GM12878 (cell line): Measurements from ENCODE around the gene MYRF. TPM values are rescaled to one million over a fixed set of nuclear protein-coding genes. Genes with fewer than 3 reads are reported as not detected.

Experiments used
- ATAC-seq: fragments of 200-7000 bp; cut with Tn5 transposase; 3 replicates; pipeline ENCODE4 v1.9.1; 2020; ENCODE audit warnings: mild to moderate bottlenecking, moderate library complexity
- BruUV-seq: library from RNA; stranded (reverse); fragments of 400-500 nt; replicated peaks from 2 replicates; lab custom pipeline; 2021; lab: Mats Ljungman, UMichigan
- CTCF ChIA-PET: fragments of 300-600 bp; sonication (Branson Sonifier 250); formaldehyde crosslinking; extraction: SDS; loops from one replicate; lab custom pipeline; 2021; ENCODE audit warnings: inconsistent platforms; lab: Yijun Ruan, JAX
- POLR2A ChIA-PET: fragments of 350-600 bp; formaldehyde crosslinking; extraction: SDS; loops from one replicate; lab custom pipeline; 2021; ENCODE audit warnings: inconsistent platforms; lab: Charles Lee
- RAD21 ChIA-PET: fragments of 300-600 bp; sonication (Branson Sonifier 250); formaldehyde crosslinking; loops from one replicate; lab custom pipeline; 2023; ENCODE audit warnings: antibody characterized with exemption; ENCODE audit not compliant: unreplicated experiment; lab: Charles Lee
- SMC1A ChIA-PET: fragments of 300-600 bp; sonication (Branson Sonifier 250); formaldehyde crosslinking; loops from one replicate; lab custom pipeline; 2023; ENCODE audit not compliant: unreplicated experiment, uncharacterized antibody; lab: Charles Lee
- DNase-seq: peaks from one replicate; pipeline ENCODE4 v3.0.0-alpha.2; 2011; ENCODE audit warnings: low read depth, low spot score
- FAIRE-seq: peaks from 3 replicates; lab custom pipeline; 2011; peaks lifted over from hg19 to GRCh38; lab: Jason Lieb, UNC
- H2AFZ ChIP-seq: 2 replicates; pipeline ENCODE4 v1.6.0; 2011; ENCODE audit warnings: low read depth, low read length, control low read depth; ENCODE audit not compliant: control insufficient read depth
- H3K27ac ChIP-seq: 2 replicates; pipeline ENCODE4 v1.5.1; 2011; ENCODE audit warnings: control low read depth; ENCODE audit not compliant: control insufficient read depth, insufficient read depth
- H3K27me3 ChIP-seq, 2 experiments: replicated peaks in 1 of 2; 2 replicates each; pipeline versions ENCODE4 v1.6.0 to v1.6.1; 2011; ENCODE audit warnings: low read length in 1 of 2; ENCODE audit not compliant: control insufficient read depth in 2 of 2, insufficient read depth in 2 of 2
- H3K36me3 ChIP-seq, 2 experiments: 2 replicates each; pipeline ENCODE4 v1.5.1; 2011; ENCODE audit warnings: low read length in 1 of 2; ENCODE audit not compliant: control insufficient read depth in 2 of 2, insufficient read depth in 2 of 2
- H3K4me1 ChIP-seq: 2 replicates; pipeline ENCODE4 v1.6.1; 2011; ENCODE audit warnings: mild to moderate bottlenecking, low read length, moderate library complexity, mixed read lengths; ENCODE audit not compliant: control insufficient read depth, insufficient read depth
- H3K4me2 ChIP-seq: 2 replicates; pipeline ENCODE4 v1.6.0; 2011; ENCODE audit warnings: control low read depth; ENCODE audit not compliant: control insufficient read depth, insufficient read depth
- H3K4me3 ChIP-seq: fragments of 200-600 bp; sonication (generic); 2 replicates; pipeline ENCODE4 v1.5.1; 2016
- H3K79me2 ChIP-seq: 2 replicates; pipeline ENCODE4 v1.6.0; 2011; ENCODE audit warnings: low read length; ENCODE audit not compliant: control insufficient read depth, insufficient read depth
- H3K9ac ChIP-seq: 2 replicates; pipeline ENCODE4 v1.8.0; 2011; ENCODE audit warnings: low read length, control low read depth, mixed read lengths; ENCODE audit not compliant: control insufficient read depth, insufficient read depth
- H3K9me3 ChIP-seq: replicated peaks from 3 replicates; pipeline ENCODE4 v1.5.1; 2011; ENCODE audit warnings: mild to moderate bottlenecking, low read length; ENCODE audit not compliant: control insufficient read depth, insufficient read depth
- H4K20me1 ChIP-seq: 2 replicates; pipeline ENCODE4 v1.6.0; 2011; ENCODE audit not compliant: control insufficient read depth, insufficient read depth
- EED ChIP-seq: sonication (generic); IDR thresholded peaks from 2 replicates; pipeline ENCODE4 v1.6.1; 2016; ENCODE audit warnings: antibody characterized with exemption, low read depth
- FOXK2 ChIP-seq: fragments of 450-650 bp; IDR thresholded peaks from 2 replicates; pipeline ENCODE4 v1.6.1; 2017; ENCODE audit warnings: mild to moderate bottlenecking, moderate library complexity
- SMAD5 ChIP-seq: IDR thresholded peaks from 2 replicates; pipeline ENCODE4 v1.6.1; 2016; ENCODE audit warnings: antibody characterized with exemption, low read depth
- SP1 ChIP-seq: IDR thresholded peaks from one replicate; pipeline ENCODE4 v1.6.1; 2011; ENCODE audit warnings: low read depth, low read length
- TCF3 ChIP-seq: IDR thresholded peaks from 2 replicates; pipeline ENCODE4 v1.6.1; 2012; ENCODE audit warnings: low read depth, mild to moderate bottlenecking, low read length, borderline replicate concordance; ENCODE audit not compliant: insufficient read depth
- YBX1 ChIP-seq: fragments of 450-650 bp; IDR thresholded peaks from 2 replicates; pipeline ENCODE4 v1.6.1; 2016; ENCODE audit warnings: antibody characterized with exemption
- ZNF384 ChIP-seq: IDR thresholded peaks from 2 replicates; pipeline ENCODE4 v1.6.1; 2012; ENCODE audit warnings: low read depth, mild to moderate bottlenecking, low read length, improper control_type of control experiment, borderline replicate concordance
- WGBS: methylation state at CpG from one replicate; pipeline ENCODE4 v1.1.6; 2016; ENCODE audit warnings: low lambda C conversion rate; ENCODE audit not compliant: insufficient replicate concordance, insufficient coverage; ENCODE audit errors: missing lambda C conversion rate; 5-methylcytosine and 5-hydroxymethylcytosine counted together
- in situ Hi-C: fragments of 300-500 bp; cut with MboI; formaldehyde crosslinking; loops from 9 replicates; pipeline ENCODE4 v1.14.3; 2018; ENCODE audit warnings: mixed read lengths
- intact Hi-C: fragments of 100-400 bp; cut with micrococcal nuclease; formaldehyde crosslinking; loops from one replicate; pipeline ENCODE4 v1.14.2; 2022; ENCODE audit not compliant: unreplicated experiment
- polyA plus RNA-seq, 11 experiments: library from polyadenylated mRNA; depleted of rRNA in 4 of 11; unstranded in 6 of 11; stranded (reverse) in 5 of 11; fragments of >200 nt; fragmentation: Nextera tagmentation in 4 of 11; fragmentation: Illumina TruSeq in 1 of 11; extraction: Ambion mirVana in 4 of 11; extraction: Trizol in 1 of 11; gene quantifications; 1 replicate in 1 of 11; 2 replicates in 10 of 11; pipeline versions ENCODE4 v1.2.1 to v1.2.3, GENCODE V29; 2011 to 2016; ENCODE audit warnings: inconsistent platforms in 2 of 11, missing spikeins in 2 of 11, low read depth in 1 of 11
- total RNA-seq, 4 experiments: library from RNA; depleted of rRNA in 3 of 4; stranded (reverse); fragments of >200 nt in 3 of 4; fragmentation: Illumina TruSeq in 1 of 4; extraction: Trizol in 1 of 4; gene quantifications; 2 replicates each; pipeline versions ENCODE4 v1.2.1 to v1.2.3, GENCODE V29; 2013 to 2021
- TF ChIP-seq, protein P1 (sequence below): fragments of 450-650 bp; IDR thresholded peaks from 2 replicates; pipeline ENCODE4 v1.6.1; 2018; ENCODE audit warnings: mild to moderate bottlenecking, low read depth, moderate library complexity; ENCODE audit not compliant: partially characterized antibody
- TF ChIP-seq, protein P2 (sequence below): IDR thresholded peaks from 2 replicates; pipeline ENCODE4 v1.6.1; 2012; ENCODE audit warnings: low read depth, low read length, improper control_type of control experiment
- TF ChIP-seq, protein P3 (sequence below): IDR thresholded peaks from 2 replicates; pipeline ENCODE4 v1.6.1; 2011; ENCODE audit warnings: borderline replicate concordance, low read depth, mild to moderate bottlenecking, moderate library complexity, low read length; ENCODE audit not compliant: insufficient read depth, poor library complexity, severe bottlenecking
- TF ChIP-seq, protein P4 (sequence below): fragments of 450-650 bp; IDR thresholded peaks from 2 replicates; pipeline ENCODE4 v1.6.1; 2017; ENCODE audit warnings: mild to moderate bottlenecking, moderate library complexity
- TF ChIP-seq, protein P5 (sequence below): fragments of 450-650 bp; IDR thresholded peaks from 2 replicates; pipeline ENCODE4 v1.6.1; 2017; ENCODE audit warnings: mild to moderate bottlenecking, low read depth, inconsistent platforms; ENCODE audit not compliant: poor library complexity, severe bottlenecking

Gene MYRF
- total and polyA plus RNA-seq, 10 of the 15 experiments (the other 5 are each of a cell fraction or from before 2014, with no cell fraction given): 0.27 to 15.6 (median 0.89) TPM

DNA sequence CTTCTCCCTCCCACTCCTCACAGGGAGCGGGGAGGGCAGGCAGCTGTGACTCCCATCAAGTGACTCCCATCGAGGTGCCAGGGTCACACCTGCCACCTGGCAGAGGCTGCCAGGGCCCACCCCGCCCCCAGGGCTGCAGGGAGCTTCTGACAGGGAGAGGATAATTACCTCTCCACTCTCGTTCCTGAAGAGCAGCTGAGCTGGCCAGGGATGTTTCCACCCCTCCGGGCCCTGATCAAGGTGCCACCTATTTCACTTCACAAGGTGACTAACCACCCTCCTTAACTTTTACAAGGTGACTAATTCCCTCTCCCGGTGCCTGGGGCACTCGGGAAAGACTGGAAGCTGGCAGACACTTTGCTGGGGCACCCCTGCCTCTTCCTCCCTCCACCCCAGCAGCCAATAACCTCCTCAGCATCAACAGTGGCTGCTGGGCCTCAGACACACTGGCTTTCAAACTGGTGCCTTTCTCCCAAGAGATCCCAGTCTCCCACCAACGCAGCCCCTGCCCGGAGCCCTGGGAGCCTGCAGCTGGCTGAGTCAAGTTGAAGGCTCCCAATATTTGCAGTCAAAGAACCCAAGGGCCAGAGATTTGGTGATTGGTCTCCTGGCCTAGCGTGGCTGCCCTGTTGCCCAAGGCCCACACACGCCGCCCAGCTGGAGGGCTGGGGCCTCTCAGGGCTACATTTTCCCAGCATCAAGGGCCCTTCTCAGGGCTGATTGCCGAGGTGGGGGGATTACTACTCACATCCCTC is 22.0 kb upstream of the MYRF start:
- ATAC-seq: no peak
- H3K4me2 ChIP-seq: no peak overlapping the region
- TF ChIP-seq, protein P1, sequence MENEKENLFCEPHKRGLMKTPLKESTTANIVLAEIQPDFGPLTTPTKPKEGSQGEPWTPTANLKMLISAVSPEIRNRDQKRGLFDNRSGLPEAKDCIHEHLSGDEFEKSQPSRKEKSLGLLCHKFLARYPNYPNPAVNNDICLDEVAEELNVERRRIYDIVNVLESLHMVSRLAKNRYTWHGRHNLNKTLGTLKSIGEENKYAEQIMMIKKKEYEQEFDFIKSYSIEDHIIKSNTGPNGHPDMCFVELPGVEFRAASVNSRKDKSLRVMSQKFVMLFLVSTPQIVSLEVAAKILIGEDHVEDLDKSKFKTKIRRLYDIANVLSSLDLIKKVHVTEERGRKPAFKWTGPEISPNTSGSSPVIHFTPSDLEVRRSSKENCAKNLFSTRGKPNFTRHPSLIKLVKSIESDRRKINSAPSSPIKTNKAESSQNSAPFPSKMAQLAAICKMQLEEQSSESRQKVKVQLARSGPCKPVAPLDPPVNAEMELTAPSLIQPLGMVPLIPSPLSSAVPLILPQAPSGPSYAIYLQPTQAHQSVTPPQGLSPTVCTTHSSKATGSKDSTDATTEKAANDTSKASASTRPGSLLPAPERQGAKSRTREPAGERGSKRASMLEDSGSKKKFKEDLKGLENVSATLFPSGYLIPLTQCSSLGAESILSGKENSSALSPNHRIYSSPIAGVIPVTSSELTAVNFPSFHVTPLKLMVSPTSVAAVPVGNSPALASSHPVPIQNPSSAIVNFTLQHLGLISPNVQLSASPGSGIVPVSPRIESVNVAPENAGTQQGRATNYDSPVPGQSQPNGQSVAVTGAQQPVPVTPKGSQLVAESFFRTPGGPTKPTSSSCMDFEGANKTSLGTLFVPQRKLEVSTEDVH: no peak
- TF ChIP-seq FOXK2: no peak
- TF ChIP-seq, protein P2, sequence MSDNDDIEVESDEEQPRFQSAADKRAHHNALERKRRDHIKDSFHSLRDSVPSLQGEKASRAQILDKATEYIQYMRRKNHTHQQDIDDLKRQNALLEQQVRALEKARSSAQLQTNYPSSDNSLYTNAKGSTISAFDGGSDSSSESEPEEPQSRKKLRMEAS: no peak
- no peak for TF ChIP-seq SP1
- TF ChIP-seq, protein P3, sequence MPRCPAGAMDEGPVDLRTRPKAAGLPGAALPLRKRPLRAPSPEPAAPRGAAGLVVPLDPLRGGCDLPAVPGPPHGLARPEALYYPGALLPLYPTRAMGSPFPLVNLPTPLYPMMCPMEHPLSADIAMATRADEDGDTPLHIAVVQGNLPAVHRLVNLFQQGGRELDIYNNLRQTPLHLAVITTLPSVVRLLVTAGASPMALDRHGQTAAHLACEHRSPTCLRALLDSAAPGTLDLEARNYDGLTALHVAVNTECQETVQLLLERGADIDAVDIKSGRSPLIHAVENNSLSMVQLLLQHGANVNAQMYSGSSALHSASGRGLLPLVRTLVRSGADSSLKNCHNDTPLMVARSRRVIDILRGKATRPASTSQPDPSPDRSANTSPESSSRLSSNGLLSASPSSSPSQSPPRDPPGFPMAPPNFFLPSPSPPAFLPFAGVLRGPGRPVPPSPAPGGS: no peak
- no peak for TF ChIP-seq ZNF384
- no peak for TF ChIP-seq EED
- TF ChIP-seq, protein P4, sequence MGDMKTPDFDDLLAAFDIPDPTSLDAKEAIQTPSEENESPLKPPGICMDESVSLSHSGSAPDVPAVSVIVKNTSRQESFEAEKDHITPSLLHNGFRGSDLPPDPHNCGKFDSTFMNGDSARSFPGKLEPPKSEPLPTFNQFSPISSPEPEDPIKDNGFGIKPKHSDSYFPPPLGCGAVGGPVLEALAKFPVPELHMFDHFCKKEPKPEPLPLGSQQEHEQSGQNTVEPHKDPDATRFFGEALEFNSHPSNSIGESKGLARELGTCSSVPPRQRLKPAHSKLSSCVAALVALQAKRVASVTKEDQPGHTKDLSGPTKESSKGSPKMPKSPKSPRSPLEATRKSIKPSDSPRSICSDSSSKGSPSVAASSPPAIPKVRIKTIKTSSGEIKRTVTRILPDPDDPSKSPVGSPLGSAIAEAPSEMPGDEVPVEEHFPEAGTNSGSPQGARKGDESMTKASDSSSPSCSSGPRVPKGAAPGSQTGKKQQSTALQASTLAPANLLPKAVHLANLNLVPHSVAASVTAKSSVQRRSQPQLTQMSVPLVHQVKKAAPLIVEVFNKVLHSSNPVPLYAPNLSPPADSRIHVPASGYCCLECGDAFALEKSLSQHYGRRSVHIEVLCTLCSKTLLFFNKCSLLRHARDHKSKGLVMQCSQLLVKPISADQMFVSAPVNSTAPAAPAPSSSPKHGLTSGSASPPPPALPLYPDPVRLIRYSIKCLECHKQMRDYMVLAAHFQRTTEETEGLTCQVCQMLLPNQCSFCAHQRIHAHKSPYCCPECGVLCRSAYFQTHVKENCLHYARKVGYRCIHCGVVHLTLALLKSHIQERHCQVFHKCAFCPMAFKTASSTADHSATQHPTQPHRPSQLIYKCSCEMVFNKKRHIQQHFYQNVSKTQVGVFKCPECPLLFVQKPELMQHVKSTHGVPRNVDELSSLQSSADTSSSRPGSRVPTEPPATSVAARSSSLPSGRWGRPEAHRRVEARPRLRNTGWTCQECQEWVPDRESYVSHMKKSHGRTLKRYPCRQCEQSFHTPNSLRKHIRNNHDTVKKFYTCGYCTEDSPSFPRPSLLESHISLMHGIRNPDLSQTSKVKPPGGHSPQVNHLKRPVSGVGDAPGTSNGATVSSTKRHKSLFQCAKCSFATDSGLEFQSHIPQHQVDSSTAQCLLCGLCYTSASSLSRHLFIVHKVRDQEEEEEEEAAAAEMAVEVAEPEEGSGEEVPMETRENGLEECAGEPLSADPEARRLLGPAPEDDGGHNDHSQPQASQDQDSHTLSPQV: no peak
- TF ChIP-seq TCF3: no peak
- TF ChIP-seq, protein P5, sequence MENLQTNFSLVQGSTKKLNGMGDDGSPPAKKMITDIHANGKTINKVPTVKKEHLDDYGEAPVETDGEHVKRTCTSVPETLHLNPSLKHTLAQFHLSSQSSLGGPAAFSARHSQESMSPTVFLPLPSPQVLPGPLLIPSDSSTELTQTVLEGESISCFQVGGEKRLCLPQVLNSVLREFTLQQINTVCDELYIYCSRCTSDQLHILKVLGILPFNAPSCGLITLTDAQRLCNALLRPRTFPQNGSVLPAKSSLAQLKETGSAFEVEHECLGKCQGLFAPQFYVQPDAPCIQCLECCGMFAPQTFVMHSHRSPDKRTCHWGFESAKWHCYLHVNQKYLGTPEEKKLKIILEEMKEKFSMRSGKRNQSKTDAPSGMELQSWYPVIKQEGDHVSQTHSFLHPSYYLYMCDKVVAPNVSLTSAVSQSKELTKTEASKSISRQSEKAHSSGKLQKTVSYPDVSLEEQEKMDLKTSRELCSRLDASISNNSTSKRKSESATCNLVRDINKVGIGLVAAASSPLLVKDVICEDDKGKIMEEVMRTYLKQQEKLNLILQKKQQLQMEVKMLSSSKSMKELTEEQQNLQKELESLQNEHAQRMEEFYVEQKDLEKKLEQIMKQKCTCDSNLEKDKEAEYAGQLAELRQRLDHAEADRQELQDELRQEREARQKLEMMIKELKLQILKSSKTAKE: no peak
- no peak for TF ChIP-seq YBX1
- no peak for TF ChIP-seq SMAD5

More for the DNA sequence above, 22.0 kb upstream of the MYRF start:
- ChIA-PET RAD21 (no interaction called here), POLR2A (no interaction called here), CTCF (interaction anchor here (0.5 kb wide), 1 partner anchor 382 kb away, joined by 4 read pairs; no protein-coding TSS in a partner anchor), SMC1A (no interaction called here)
- H3K27ac ChIP-seq: no peak overlapping the region
- H2AFZ ChIP-seq: no peak overlapping the region
- H3K4me1 ChIP-seq: no peaks in the 10 kb centered on the region
- DNase-seq: no peak
- 26% methylated on average over 13 of the region's 13 CpGs for WGBS
- FAIRE-seq: no peak
- no peaks in the 10 kb centered on the region for H3K27me3 ChIP-seq
- no peaks in the 10 kb centered on the region for H4K20me1 ChIP-seq
- no peaks in the 10 kb centered on the region for H3K36me3 ChIP-seq
- BruUV-seq: no TSS peak
- no peak overlapping the region for H3K4me3 ChIP-seq
- intact Hi-C loops: loop anchor here (10.0 kb wide), 1 partner anchor 256 kb away; no protein-coding TSS in a partner anchor
- H3K9ac ChIP-seq: no peak overlapping the region
- no peaks in the 10 kb centered on the region for H3K9me3 ChIP-seq
- in situ Hi-C loops: no loop called here
- H3K79me2 ChIP-seq: no peaks in the 10 kb centered on the region
